Dedifferentiated amniotic fluid mesenchymal stem cell (primary cell): Measurements from ENCODE around the gene DMGDH.

Experiments used
- DNase-seq: peaks from one replicate; pipeline ENCODE4 v3.0.0-alpha.2; 2016; ENCODE audit errors: extremely low spot score

DMGDH gene

DNA sequence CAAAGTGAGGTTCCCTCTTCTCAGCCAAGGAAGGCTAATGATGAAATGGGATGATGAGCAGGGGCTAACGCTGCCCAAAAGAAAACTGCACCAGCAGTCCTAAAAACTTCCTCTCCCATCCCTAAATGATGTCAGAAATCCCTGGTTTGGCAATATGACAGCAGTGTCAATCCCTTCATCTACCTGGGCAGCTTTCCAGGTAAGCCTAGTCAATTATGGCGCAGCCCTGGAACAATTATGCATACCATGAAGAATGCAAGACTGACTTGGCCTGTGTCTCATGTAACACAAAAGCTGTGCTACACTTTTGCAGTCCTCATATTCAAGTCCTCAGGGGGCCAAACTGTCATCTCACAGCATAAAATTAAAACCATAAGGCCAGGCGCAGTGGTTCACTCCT, 7.0 kb downstream of the DMGDH start:
- no peak for DNase-seq

DNA sequence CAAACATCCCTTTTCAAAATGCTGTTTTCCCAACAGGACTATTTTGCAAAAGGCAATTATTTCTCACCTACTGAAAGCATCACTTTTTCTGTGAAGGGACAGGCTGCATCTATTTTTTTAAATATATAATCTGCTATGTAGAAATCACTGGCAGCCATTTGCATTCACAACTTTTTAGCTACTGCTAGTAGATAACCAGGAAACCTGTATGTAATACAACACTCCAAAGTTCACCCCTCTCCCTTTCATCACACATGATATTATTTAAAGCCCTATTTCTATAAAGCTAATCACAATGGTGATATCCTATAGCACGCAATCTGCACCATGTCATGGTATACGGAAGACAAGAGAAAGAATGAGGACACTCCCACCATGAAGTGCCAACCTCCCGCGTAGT, 9.8 kb downstream of the DMGDH start:
- no peak for DNase-seq

DNA sequence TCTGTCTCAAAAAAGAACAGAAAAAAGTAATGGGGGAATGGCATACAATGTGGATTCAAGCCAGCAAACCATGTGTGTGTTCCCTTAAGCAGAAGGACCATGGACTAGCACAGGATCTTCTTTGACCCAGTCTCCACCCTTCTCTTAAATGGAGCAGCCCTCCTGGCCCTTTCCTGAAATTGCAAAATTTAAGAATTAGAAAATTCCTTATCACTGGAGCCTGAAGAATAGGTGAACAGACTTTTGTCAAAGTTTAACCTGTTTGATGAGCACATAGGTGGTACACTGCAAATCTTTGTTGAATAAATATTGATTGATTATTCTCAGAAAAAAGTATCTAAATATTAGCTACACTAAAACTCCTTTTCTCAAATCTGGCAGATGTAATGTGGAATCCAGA, 12.6 kb downstream of the DMGDH start:
- no peak for DNase-seq

DNA sequence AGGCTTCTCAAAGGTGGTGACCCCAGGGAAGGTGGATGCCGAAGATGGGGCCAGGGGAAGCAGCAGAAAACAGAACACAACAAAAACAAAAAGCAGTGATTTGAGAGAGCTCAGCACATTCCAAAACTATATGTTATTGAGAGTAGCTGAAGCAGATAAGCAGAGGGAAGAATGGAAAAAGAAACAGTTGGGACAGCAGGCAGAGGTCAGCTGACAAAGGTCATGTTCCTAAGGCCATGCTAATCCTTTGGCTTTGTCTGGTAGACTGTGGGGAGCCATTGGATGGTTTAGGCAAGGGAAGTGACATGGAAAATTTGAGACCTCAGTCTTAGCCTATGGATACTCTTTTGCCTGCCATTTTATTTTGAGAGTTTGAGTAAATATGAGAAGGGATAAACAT, 14.5 kb downstream of the DMGDH start:
- no peak for DNase-seq

DNA sequence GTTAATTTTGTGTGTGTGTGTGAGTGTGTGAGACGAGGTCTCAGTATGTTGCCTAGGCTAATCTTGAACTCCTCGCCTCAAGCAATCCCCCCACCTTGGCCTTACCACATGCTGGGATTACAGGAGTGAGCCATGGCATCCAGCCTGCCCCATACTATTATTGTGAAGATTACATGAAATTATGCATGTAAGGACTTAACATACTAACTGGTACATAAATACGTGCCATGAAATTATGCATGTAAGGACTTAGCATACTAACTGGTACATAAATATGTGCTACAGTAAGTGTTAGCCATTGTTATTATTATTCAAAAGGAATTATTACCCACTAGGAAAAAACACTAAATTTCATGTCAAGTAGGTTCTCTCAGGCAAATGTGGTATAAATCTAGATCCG, 16.2 kb downstream of the DMGDH start:
- no peak for DNase-seq

DNA sequence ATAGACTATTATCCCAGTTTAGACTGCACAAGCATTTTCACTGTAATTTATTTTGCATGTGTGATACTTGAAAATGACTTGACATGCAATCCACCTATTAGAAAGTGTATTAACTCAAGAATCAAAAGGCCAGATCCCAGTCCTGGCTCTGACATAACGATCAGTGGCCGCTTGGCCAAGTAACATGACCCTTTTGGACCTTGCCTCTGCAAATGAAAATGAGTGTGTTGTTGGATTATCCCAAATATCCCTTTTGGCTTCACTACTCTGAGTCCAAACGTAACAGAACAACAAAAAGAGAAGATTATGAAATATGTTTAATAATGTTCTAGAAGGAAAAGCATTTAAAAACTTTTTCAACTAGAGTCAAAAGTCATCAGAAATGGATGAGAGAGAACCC, 19.0 kb downstream of the DMGDH start:
- no peak for DNase-seq

DNA sequence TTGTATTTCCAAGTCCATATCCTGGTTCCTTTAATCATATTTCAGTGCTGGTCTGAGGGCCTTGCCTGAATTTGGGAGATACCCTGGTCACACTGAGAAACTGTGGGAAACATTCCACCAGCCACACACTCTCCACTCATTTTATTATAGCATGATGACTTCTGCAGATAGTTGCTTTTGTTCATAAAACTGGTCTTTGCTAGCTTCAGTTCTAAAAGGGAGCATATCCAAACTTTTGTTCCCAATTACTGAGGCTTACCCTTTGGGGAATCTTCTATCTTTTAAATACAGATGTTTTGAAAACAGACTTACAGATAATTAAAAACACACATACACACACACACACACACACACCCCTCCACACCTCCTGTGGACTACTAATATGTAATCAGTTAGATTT, 21.0 kb downstream of the DMGDH start:
- DNase-seq: no peak

DNA sequence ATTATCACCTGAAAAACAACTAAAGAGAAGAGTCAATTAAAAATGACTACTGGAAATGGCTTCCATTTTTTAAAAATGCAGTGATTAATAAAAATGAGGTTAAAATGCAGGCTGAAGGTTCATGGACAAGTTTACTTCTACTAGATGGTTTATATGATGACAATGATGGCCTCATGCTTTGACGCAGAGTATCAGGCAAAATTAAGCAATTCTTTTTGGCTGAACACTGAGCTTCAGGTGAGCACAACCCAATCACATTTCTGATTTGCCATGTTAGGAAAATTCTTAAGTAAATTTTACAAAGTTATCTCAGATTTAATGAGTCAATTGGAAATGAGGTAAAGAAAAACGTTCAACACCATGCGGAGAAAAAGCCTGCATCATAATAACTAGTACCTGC, 22.3 kb downstream of the DMGDH start:
- DNase-seq: no peak

DNA sequence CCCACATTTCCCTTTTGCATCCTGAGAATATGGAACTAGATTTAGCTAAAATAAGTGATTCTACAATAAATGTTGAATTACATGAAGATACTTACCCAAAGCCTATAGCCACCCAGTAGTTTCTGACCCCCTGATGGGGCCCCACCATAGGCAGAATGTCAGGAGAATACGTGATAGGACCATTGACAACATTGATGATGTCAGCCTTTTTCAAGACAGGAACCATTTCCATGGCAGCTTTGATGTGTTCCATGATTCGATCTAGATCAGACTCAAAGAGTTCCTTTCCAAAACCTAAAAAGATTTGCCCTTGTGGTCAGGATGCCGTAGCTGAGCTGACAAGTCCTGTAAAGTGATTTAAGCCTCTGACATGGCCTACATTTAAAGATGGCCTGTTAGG, 27.3 kb downstream of the DMGDH start:
- DNase-seq: no peak

DNA sequence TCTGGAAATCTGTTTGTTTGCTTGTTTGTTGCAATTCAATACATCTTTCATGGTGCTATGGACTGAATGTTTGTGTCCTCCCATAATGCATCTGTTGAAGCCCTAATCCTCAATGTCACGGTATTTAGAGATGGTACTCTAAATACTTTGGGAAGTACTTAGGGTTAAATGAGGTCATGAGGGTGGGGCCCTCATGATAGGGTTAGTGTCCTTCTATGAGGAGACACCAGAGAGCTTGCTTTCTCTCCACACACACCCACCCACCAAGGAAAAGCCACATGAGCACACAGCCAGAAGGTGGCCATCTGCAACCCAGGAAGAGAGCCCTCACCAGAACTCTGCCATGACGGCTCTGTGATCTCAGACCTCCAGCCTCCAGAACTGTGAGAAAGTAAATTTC, 32.7 kb downstream of the DMGDH start:
- no peak for DNase-seq

DNA sequence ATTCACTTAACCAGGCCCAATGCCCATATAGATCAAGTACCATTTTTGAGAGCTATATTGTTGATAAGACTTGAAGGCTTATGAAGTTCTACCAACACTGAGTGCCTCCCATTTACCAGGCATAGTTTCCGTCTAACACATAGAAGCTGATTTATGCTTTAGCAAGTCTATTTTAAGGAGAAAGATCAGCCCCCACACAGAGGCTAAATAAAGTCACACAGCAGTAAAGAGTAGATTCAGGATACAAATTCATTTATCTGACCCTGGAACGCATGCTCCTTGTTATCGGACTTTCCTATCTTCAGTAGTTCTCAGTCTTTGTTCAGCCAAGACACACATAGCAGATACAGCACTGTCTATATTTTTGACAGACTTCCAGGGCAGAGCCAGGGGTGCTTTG, 34.2 kb downstream of the DMGDH start:
- DNase-seq: no peak

DNA sequence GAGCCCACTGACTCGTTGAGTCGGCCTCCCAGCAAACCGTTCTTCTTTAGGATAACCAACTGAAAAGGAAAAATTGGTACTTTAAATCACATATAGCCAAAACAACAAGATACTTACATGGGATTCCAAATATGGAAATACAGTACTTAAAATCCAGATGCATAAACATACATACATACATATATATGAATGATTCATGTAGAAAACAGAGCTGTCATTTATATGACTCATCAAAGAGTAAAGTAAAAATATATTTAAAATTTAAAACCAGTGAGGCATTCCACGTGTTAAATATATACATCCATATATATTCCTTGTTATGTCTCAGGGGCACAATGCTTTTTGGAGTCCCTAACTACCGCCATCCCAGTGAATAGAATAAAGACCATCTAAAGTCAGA, 36.7 kb downstream of the DMGDH start:
- DNase-seq: no peak

DNA sequence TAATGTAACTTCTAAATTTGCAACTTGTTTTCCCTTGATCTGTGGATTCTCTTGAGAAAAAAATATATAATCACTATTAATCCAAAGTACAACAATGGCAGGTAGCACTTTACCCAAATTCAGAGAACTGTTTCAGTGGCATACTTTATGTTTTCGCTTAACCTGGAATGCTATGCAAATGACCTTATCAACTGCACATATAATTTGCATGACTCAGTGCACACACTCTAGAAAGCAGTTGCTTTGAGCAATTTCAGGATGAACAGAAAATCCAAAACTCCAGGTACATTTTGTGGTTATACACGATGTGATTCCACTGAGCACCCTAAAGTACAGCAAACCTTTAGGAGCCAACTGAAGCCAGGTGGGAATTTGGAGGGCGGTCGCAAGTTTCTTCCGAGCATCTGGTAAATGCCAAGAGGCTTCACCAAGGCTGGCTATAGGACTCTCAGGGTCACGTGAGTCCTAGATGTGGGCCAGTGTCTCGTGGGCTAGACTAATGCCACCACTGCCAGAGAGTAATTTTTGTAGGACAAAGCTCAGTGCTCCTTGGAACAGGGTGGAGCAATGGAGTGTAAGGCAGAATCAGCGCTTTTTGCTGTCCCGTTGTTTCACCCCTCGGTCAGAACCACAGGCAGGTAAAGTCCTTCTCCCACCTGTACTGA, 37.3 kb downstream of the DMGDH start:
- no peak for DNase-seq

DNA sequence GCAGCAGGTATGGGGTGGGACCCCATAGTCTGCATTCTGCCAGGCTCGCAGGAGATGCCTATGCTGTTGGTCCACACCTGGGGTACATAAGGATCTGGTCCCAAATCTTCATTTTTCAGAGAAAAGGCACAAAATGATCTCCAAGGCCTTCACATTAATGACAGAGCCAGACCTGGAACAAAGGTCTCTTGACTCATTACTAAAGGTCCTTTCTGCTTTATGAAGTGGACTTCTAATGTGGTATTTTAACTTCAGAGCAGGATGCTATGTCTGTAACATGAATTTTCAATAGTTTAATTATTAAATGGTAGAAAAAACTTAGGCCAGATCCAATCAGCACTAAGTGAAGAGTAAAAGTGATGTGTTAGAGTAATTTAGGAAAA, 38.0 kb downstream of the DMGDH start:
- DNase-seq: no peak

DNA sequence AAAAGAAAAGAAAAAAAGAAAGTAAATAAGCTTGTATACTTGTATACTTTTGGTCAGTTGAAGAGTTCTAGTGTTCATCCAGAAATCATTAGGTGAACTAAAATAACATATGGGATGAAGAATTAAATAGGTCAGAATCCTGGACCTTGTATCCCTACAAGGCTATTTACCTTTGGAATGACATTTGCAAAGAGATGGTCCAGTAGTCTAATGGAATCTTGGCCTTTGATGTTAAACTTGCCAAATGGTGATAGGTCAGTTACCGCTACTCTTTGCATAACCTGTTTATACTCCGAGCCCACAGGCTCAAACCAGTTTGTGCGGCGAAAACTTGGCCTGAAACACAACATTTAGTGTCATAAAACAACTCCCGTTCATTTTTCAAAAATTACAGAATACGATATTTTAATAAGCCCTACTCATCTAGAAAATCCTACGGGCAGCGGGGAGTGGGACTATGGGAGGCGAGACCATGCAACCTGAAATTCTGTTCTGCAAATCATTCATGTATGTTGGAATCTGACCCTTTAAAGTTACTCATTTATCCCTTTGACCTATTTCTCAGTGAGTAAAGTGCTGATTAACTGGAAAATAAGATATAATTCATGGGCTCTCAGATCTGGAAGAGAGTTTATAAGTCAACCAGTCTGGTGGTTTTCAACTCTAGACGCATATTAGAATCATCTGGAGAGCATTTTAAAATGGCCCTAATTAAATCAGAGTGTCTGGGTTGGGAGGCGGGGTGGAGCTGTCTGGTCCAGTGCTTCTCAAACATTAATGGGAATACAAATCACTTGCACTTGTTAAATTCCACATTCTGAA, 38.6 kb downstream of the DMGDH start:
- no peak for DNase-seq

DNA sequence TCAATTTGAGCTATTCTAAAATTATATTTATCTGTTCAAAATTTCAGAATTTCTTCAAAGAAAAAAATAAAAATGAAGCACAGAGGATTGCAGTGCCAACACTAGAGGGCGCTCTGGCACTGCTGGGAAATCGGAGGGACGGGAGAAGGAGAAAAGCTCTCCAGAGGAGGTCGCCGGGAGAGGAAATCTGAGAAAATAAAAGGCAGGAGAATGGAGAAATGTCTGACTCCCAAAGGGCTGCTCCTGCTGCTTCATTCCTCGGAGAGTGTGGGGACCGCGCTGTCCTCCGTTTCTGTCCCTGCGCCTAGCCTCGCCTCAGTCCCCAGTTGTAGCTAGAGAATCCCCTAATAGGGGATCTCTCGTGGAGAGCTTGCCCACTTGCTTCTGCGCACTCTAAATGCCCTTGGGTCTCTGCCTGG, 44.4 kb downstream of the DMGDH start:
- peak; percentile 67 for DNase-seq

DNA sequence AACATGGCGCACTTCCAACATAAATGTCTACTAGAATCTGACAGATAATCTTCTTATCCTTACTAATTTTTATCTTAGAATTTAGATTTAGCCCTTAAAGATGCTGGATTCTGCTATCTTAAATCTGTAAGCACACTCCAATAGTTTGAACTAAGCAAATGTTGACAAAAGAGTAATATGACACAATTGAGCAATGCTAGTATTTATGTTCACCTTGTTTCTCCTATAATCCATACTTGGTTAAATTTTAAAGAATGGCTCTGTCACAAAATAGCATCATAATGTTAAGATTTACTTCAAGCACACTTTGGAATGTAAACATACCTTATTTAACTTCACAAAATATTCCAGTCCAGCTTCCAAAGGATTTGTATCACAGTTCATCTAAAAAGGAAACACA, 45.5 kb downstream of the DMGDH start:
- DNase-seq: no peak

DNA sequence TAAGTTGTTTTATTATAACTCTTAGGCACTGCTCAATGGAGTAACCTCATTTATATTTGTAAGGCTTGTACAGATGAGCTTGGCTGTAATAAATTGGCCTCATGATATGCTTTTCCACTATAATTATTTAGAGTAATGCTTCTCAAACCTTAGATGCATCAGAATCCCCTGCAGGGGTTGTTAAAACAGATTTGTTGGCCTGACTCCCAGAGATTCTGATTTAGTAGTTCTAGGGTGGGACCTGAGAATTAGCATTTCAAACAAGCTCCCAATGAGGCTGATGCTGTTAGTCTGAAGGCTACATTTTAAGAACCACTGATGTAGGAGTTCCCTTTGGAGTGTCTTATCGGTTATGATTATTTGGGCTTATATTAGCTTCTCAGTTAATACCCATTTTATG, 46.1 kb downstream of the DMGDH start:
- no peak for DNase-seq

DNA sequence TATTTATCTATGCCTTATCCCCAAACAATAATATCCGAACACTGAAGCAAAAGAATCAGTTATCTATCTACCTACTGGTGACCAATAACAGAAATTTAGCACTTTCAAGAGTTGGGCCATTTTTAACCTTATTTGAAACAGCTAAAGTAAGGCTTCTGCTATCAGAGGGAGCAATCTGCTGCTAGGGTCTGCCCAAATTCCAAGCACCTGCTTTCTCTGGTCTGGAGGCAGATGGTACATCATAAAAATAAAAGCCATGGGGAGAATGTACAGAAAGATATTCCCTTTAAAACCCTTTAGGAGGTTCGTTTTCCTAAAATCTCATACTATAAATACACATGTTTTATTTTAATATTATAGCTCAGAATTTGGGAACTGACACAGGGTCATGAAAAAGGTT, 46.7 kb downstream of the DMGDH start:
- no peak for DNase-seq

DNA sequence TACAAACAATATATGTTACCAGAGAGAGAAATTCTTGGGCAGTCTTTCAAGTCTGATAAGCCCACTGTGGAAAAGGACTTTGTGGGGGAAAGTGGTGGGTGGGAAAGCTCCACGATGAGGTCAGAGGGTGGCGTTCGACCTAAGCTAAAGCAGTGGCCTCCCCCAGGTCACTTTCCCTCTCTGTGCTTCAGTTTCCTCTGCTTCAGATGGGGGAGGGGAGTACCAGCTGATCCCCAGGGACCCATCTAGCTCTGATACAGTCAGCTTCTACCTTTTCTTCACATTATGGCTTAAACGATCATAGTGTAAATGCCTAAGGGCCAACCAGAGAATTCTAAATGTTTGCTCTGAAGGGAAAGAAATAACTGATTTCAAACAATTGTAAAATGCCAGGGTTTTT, 47.7 kb downstream of the DMGDH start:
- no peak for DNase-seq

DNA sequence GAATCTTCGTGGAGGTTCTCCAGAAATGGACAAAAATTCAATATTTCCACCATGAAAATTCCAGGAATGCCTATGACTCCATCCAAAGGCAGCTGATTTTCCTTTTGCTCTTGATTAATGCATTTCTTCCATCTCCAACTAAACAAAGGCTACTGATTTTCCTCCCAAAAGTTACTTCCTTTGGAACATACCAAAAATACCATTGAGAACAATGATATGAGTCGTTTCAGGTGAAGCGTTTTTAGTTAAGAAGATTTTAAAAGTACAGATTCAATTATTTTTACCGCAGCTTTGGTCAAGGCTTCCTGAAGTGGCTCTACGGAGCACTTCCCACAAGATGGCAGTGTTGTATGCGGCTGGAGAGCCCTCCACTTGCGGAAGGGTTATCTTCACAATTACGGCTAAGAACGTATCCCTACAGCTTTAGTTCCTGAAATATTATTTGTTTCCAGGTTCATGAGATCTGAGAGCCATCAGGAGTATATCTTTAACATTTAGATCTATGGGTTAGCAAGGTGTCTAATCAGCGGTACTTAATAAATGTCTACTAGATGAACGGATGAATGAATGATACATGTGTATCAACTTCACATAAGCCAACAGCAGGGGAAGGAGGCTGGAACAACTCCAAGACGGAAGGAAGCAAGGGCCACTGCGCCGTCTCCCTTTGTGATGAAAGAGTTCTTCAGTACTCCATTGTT, 48.5 kb downstream of the DMGDH start:
- DNase-seq: peak; percentile 69

DNA sequence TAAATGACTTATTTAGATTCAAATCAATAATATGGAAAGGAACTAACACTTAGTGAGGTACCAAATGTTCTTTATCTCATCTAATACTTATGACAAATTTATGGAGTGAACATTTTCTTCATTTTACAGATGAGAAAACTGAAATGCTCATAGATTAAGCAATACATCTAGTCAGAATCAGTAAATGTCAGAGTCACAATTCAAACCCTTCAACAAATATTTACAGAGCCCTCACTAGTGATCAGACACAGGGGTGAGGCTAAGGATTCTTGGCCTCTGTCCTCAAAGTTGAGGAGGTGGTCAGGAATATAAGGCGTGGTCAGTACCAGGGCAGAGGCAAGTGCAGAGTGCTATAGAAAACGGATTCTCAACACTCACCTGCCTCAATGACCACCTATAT, 54.8 kb downstream of the DMGDH start:
- DNase-seq: no peak

DNA sequence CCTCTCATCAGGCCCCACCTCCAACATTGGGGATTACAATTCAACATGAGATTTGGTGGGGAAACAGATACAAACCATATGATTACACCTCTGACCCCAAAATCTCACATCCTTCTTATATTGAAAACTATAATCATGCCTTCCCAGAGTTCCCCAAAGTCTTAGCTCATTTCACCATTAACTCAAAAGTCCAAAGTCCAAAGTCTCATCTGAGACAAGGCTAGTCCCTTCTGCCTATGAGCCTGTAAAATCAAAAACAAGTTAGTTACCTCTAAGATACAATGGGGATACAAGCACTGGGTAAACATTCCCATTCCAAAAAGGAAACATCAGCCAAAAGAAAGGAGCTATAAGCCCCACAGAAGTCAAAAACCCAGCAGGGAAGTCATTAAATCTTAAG, 57.6 kb downstream of the DMGDH start:
- no peak for DNase-seq
